ENCODE measurements around the gene PPP6R3.
"Not testable (repeated sequence)": the region's sequence is repeated elsewhere in the genome, so short reads cannot be mapped to it uniquely, and the experiment has no call there.

The PPP6R3 gene

DNA sequence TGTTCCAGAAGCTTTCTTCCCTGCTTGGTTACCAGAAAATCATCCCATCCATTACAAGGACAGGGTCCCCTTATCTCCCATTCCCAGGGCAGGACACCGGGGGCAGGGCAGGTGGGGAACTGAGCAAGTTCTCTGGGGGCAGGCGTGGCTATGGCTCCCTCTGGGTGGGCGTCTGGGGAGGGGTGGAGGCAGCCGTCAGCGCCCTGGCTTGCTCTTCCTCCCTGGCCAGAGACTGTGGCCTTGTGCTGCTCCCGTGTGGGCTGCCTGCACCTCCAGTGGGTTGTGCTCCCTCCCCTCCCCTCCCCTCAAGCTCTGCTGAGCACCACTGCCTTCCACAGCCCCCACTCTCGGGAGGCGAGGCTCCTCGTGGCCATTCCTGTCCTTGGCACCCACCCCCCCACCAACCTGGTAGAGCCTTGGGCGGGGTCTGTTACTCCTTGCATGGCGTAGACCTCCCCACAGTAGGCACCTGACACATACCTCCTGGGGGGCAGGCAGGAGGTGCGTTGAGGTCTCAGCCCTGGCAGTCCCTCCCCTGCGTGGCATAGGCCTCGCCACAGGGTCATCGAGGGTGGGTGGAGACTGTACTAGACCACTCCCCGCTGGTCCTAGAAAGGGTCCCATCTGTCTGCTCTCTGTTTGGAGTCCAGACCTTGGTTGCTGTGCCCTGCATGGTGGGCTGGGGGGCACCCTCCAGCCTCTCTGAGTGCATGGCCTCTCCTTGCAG lies 24.2 kb upstream of the PPP6R3 start:
- DNase-seq (ENCODE audit: low spot score): no peak

DNA sequence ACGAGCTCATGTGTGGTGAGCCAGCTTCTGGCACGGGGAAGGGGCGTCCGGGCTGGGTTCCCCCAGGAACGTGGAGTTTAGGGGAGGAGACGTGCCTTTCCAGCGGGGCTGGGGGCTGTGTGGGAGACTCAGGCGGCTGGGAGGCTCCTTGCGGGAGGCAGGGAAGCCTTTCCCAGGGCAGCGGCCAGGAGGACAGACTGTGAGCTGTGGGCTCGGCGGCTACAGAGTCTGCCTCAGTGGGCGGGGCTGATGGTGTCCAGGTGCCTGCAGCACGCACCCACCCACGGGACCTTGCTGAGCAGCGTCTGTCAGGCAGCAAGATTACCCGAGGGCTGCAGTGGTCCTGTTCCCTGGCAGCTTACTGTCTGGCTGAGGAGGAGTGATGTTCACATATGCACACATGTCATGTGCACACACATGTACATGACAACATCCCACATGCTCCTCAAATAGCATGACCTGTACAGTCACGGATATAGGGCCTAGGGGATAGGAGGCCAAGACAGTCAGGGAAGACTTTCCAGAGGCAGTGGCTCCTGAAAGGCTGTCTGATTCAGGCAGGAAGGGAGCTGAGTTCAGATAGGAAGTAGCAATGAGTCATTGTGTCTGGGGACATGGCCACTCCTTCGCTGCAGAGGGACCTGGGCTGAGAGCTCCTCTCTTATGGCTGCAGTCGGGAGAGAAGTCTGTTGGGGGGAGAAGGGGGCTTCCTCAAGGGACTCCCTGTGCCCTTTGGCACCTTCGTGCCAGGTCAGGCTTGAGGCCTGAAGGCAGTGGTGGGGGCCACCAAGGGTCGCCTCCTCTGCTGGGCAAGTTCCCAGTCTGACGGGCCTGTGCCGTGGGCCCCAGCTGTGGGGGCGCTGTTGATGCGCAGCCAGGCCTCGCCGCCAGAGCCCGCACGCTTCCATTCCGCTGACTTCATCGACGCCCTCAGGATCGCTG lies 23.3 kb upstream of the PPP6R3 start:
- peak; percentile 13 for DNase-seq (ENCODE audit: low spot score)

DNA sequence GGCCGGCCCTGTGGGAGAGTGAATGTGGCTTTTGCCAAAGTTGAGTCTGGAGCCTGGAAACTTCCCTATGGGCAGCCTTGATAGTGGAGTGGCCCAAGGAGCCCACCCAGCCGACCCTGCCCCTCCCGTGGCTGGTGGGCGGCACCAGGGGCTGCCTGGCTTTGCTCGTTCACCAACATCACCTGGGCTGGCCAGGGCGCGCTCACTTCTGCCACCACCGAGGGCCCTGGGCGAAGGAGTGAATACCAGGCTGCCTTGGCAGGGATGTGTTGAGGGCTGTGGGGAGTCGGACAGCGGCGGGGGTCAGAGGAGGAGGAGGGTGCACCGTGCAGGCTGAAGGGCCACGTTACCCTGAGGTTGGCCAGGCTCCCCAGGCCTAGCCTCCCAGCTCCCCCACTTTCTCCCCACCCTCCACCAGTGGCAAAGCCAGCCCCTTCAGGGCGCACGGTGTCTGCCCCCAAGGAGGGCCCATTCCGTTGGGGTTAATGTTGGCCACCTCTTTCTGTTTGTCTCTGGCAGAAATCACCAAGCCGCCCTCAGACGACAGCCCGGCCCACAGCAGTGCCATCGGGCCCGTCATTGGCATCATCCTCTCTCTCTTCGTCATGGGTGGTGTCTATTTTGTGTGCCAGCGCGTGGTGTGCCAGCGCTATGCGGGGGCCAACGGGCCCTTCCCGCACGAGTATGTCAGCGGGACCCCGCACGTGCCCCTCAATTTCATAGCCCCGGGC lies 22.5 kb upstream of the PPP6R3 start:
- no peak for DNase-seq (ENCODE audit: low spot score)

DNA sequence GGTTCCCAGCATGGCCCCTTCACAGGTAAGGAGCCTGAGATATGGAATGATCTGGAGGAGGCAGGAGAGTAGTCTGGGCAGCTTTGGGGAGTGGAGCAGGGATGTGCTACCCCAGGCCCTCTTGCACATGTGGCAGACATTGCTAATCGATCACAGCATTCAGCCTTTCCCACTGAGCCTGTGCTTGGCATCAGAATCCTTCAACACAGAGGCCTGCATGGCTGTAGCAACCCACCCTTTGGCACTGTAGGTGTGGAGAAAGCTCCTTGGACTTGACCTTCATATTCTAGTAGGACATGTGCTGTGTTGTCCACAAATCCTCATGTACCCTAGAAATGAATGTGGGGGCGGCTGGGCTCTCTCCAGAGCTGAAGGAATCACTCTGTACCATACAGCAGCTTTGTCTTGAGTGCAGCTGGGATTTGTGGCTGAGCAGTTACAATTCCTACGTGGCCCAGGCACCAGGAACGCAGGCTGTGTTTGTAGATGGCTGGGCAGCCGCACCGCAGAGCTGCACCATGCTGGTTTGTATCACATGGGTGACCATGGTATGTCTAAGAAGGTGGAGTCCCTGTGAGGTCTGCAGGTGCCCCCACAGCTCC lies 21.8 kb upstream of the PPP6R3 start:
- DNase-seq (ENCODE audit: low spot score): no peak

DNA sequence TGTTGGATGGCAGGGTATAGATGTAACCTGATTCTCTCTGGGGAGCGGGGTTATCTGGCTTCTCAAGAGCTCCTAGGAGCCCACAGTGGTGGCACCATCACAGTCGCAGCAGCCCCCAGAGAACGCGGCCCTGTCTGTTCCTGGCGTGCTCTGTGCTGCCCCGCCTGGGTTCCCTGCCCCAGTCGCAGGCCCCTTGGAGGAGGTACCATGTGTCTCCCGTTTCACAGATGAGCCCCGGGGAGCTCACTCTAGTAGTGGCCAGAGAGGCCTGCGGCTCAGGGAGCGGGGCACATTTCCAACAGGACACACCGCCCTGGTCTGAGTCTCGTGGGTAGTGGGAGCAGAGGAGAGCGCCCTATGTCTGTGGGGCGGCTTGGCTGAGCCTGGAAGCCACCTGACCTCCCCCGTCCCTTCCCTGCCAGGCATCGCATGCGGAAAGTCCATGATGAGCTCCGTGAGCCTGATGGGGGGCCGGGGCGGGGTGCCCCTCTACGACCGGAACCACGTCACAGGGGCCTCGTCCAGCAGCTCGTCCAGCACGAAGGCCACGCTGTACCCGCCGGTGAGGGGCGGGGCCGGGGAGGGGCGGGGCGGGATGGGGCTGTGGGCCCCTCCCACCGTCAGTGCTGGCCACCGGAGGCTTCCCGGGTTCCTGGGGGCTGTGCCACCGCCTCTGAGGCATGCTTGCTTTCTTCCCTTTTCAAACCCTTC lies 21.0 kb upstream of the PPP6R3 start:
- DNase-seq (ENCODE audit: low spot score): no peak

DNA sequence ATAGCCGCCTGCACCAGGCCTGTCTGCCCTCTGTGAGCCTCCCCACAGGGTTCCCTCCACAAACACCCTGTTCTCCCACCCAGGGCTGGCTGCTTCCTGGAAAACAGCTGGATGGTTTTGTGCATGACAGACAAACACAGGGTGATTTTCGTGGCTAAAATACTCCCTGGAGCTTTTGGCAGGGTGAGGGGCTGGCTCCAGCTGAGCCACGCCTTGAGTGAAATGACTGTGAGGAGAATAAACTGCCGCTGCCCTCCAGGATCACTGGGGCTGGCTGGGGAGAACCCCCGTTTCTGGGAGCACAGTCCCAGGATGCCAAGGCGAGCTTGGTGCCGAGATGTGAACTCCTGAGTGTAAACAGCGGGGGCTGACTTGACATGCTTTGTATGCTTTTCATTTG lies 20.3 kb upstream of the PPP6R3 start:
- no peak for DNase-seq (ENCODE audit: low spot score)

DNA sequence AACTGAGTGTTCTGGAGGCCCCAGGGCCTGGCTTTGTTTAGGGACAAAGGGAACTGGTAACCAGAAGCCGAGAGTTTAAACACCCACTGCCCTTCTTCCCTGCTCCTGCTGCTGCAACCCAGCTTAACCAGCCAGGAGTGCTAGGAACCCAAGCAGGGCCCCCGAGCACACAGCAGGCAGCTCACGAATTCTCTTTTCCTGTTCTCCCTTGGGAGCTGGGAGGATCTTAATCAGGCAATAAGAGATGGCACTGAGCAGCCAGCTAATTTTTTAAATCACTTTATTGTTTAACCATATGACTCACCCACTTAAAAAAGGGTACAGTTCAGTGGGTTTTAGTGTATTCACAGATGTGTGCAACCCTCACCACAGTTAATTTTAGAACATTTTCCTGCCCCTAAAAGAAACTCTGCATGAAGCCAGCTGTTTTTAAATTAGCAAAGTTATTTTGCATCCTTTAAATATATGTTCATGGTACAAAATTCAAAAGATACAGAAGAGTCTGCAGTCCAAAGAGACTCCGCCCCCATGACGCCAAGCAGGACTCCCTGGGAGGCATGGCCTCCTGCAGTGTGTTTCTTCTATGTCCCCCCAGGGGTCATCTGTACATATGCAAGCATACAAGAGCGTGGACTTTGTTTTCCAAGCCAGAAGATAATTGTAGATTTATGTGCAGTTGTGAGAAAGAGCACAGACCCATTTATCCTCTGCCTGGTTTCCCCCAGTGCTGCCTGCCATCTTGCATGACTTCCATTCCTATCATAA lies 18.9 kb upstream of the PPP6R3 start:
- no peak for DNase-seq (ENCODE audit: low spot score)

DNA sequence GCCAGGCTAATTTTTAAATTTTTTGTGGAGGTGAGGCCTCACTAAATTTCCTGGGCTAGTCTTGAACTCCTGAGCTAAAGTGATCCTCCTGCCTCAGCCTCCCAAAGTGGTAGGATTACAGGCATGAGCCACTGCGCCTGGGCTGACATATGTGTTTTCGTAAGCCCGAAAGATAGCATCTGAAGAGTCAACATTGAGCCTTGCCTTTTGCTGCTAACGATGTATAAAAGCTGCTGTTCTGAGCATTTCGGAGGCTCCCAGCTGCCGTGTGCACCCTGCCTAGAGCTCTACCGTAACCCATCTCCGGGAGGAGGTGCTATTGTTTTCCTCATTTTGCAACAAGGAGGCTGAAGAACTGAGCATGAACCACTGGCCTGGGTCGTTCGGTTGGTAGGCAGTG lies 18.1 kb upstream of the PPP6R3 start:
- DNase-seq (ENCODE audit: low spot score): no peak

DNA sequence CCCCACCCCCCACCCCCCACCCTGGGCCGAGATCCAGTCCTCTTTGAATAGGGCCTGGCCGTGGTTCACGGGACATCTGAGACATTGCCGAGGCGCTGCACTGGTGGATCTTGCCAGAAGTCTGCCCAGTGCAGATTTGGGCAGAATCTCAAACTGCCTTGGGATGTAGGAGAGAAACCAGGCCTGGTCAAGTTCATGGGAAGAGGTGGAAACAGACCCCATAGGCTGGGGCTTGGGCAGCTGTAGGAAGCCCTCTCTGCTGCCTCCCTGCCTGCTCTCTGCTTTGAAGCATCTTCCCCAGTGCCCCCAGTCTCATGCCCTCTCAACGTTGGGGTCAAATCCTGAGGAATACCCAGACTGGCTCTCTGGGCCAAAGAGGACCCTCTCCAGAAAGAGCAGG lies 16.0 kb upstream of the PPP6R3 start:
- no peak for DNase-seq (ENCODE audit: low spot score)

DNA sequence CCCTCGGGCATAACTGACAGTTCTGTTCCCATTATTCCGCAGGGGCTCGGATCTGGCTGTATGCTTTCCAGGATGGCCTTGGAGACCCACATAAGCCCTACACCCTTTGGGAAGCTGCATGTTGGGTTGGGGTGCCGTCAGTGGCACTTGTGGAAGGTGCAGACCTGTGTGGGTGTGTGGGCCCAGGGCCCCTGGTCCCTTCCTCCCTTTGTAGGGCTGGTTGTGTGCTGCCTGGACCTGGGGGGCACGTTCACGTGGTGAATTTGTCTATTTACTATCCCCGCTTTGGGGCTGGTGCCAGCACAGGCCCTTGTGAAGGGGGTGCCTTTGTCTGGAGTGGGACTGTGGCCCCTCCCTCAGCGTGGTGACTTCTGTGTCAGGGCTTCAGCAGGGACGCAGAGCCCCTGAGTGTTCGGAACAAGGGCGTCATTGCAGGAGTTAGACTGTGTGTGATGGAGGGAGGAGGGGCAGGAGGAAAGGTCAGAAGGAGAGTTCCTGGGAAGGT lies 15.0 kb upstream of the PPP6R3 start:
- no peak for DNase-seq (ENCODE audit: low spot score)

DNA sequence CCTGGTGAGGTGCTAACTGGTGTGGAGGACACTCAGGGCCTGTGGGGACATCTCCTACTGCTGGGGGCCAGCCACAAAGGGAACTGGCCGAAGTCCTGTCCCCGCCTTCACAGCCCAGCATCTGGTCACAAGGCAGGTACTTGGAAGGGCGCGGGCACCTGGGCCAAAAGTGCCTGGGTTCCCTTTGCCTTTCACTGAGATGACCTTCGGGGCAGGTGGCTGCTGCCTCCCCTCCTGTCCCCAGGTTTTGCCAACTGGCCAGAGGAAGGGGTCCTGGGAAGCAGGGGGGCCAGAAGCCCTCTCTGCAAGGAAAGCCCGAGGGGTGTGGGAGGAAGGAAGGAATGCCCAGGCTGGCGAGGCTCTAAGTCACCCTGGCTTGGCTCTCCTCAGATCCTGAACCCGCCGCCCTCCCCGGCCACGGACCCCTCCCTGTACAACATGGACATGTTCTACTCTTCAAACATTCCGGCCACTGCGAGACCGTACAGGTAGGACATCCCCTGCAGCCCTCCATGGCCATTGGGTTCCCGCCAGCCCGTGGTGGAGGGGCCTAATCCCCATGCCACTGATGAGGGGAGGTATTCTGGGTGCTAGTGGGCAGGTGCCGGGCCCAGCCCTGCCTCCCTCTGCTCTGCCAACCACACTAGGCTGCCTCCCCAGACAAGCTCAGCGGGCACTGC lies 14.4 kb upstream of the PPP6R3 start:
- DNase-seq (ENCODE audit: low spot score): no peak

DNA sequence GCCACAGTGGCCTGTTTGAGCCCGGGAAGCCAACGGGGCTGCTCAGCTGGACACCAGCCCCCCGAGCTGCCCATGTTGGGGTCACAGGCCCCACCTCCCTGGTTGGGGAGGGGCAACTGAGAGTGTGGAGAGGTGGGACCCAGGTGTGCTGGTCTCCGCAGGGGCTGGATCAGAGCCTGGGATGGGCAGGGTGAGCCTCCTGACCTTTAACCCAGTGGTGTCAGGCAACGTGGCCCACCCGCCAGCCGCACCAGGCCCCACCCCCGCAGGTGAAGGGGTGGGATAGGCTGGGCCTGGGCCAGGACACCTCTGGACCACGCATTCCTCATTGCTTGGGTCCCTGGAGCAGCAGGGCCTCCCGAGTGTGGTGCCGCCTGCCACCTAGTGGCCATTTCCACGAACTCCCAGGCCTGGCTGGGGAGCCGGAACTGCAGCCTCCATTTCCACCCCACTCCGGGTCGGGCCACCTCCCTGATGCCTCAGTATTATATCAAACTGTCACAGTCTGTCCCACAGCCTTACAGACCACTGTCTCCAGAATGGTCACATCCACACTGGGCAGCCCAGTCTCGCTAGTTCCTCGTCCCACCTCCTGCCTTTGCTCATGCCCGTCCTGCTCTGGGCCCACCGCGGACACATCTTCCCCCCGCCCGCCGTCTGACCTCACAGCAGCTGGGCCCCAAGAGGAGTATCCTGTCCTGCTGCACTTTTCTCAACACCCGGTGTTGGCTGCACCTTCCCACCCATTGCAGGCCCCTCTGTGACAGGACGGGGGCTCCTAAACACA lies 13.3 kb upstream of the PPP6R3 start:
- peak; percentile 83 for DNase-seq (ENCODE audit: low spot score)

DNA sequence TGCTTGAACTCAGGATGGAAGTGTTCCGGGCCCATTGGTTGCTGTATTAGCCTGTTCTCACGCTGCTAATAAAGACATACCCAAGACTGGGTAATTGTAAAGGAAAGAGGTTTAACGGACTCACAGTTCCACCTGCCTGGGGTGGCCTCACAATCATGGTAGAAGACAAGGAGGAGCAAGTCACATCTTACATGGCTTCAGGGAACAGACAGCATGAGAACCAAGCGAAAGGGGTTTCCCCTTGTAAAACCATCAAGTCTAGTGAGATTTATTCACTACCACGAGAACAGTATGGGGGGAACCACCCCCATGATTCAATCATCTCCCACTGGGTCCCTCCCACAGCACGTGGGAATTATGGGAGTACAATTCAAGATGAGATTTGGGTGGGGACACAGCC lies 12.6 kb upstream of the PPP6R3 start:
- not testable (repeated sequence) for DNase-seq (ENCODE audit: low spot score)

DNA sequence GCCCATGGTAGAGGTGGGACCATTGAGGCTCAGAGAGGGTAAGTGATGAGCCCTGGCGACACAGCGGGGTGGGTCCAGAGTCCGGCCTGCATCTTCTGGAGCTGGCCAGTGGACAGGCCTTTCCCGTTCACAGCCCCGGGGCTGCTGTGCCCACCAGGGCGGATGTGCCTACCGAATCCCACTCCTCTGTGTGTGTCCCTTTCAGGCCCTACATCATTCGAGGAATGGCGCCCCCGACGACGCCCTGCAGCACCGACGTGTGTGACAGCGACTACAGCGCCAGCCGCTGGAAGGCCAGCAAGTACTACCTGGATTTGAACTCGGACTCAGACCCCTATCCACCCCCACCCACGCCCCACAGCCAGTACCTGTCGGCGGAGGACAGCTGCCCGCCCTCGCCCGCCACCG lies 11.9 kb upstream of the PPP6R3 start:
- DNase-seq (ENCODE audit: low spot score): no peak

DNA sequence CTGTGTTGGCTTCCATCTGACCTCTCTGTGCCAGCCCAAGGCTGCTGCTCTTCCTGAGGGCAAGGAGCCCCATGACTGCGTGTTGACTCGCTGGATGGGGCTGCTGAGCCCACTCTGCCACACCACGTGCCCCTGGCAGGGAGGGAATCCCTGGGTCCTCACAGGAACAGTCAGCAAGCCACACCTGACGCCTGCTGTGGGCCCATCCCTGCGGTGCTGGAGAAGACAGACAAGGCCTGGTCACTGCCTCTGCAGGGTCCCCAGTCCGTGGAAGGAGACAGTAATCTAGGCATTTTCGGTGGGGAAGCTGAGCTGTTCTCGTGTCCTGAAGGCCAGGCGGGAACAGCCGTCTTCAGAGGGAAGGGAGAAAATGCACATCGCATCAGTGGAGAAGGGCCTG lies 10.6 kb upstream of the PPP6R3 start:
- no peak for DNase-seq (ENCODE audit: low spot score)

DNA sequence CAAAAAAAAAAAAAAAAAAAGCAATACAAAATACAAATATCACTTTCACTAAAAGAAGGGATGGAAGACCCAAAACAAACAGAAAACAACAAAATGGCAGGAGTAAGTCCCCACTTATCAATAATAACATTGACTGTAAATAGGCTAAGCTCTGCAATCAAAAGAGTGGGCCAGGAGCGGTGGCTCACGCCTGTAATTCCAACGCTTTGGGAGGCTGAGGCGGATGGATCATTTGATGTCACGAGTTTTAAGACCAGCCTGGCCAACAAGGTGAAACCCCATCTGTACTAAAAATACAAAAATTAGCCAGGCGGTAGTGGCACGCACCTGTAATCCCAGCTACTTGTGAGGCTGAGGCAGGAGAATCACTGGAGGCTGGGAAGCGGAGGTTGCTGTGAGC lies 9.8 kb upstream of the PPP6R3 start:
- DNase-seq (ENCODE audit: low spot score): no peak

DNA sequence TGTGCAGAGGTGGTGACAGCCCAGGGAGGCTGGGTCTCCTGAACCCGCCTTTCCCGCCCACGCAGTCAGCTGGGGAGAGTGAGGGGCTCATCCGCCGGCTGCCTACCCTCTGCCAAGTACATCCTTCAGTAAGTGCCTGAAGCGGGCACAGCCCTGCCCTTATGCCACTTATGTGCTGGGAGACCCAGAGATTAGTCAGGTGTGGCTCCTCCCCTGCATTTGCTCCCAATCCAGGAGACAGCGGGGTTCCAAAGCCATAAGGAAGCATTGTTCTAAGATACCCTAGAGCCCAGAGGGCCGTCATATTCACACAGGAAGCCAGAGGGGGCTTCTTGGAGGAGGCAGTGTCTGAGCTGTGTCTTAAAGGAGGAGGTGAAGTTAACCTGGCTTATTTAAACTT lies 5.8 kb upstream of the PPP6R3 start:
- DNase-seq (ENCODE audit: low spot score): no peak

DNA sequence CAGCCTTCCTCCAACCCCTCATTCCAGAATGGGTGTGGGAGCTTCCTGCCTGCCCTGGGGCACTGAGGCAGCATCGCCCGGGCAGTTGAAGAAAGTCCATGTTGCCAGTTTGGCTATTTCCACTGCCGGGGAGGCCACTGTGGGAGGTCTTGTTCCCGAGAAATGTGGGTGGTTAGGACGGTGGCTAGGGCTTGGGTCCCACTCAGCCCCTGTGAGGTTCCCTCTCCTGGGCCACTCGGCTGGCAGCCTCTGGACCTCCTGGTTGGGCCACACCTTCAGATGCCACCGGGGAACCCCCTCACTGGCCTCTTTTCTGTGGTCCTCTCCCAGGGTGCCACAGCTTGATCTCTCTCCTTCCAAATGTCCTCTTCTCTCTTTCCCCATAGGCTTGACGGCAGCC lies 5.1 kb upstream of the PPP6R3 start:
- DNase-seq (ENCODE audit: low spot score): no peak

DNA sequence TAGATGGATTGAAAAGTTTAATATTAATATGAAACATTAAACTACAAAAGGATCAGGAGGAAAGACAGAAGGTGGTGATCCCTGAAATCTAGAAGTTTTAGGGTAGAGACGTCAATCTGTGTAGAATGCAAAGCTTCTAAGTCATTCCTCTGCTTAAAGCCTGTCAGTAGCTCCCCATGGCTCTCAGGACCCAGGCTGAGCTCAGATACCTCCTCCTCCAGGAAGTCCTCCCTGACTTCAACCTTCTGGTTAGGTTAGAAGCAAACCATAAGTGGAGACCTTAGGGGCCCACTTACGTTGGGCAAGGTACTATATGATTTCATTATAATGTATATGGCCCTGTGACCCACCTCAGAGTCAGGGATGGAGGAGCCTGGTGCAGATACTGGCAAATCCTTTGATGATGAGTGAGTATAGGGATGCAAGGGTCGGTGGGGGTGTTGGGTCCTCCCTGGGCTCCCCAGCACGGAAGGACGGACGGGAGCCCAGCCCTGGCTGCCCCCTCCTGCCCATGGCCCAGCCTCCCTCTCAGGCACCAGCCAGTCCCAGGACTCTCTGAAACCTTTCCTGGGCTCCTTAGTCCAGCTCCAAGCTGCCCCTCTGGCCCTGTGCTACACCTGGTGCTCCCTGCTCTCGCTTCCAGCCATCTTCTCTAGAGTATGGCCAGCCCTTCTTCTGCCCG lies 3.2 kb upstream of the PPP6R3 start:
- no peak for DNase-seq (ENCODE audit: low spot score)
